HG03097 (cell line): Measurements from ENCODE around the gene MYB.

Experiments
- ATAC-seq: cut with Tn5 transposase; IDR thresholded peaks from one replicate; pipeline ENCODE4 v1.9.1; 2021; ENCODE audit not compliant: unreplicated experiment, low FRiP score

The MYB gene

DNA sequence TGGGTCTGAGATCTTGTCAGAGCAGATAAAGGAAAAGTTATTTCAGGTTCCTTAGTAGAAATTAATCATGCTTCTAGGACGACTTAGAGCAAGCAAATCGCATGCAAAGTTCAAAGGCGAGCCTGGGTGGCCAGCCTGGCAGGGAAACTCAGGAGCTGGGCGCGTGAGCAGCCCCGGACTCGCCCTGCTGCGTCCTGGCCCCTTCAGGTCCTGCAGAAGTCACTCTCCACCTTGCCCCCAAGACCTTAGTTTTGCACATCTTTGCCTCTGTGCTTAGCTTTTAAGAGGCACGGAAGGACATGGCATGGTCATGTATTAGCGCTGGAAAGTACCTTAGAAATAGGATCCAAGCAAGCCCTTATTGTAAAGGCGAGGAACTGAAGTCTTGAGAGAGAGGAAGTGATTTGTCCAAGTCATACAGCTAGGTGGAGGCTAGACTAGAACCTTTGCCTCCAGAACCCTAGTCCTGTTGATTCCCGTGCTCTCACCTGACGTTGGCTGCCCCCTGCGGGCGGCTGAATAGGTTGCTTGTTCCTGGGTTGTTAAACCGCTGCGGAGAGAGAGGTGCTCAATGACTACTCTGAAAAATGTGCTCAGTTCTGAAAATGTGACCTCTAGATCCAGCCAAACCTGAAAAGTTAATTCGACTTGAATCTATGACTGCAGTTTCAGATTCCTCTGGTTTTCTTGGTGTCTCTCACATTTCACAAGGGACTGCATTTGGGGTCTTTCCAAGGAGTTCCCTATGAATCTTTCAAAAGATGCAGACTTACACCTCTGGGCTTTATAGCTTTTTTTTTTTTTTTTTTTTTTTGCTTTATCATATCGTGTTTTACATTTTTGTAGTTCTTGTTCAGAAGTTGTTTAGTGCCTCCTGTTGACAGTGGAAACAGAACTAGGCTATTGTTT, 2.7 kb downstream of the MYB start:
- ATAC-seq: peak; percentile 23

GRCh38 chr6:135185483-135185882, 4.4 kb downstream of the MYB start:
- ATAC-seq: no peak

GRCh38 chr6:135186255-135186654, 5.1 kb downstream of the MYB start:
- ATAC-seq: no peak

GRCh38 chr6:135187372-135187771, 6.3 kb downstream of the MYB start:
- ATAC-seq: no peak

GRCh38 chr6:135188718-135189117, 7.6 kb downstream of the MYB start:
- no peak for ATAC-seq

- no peak for ATAC-seq
These were observed 8.2 kb downstream of the MYB start for GRCh38 chr6:135189344-135189743.

DNA sequence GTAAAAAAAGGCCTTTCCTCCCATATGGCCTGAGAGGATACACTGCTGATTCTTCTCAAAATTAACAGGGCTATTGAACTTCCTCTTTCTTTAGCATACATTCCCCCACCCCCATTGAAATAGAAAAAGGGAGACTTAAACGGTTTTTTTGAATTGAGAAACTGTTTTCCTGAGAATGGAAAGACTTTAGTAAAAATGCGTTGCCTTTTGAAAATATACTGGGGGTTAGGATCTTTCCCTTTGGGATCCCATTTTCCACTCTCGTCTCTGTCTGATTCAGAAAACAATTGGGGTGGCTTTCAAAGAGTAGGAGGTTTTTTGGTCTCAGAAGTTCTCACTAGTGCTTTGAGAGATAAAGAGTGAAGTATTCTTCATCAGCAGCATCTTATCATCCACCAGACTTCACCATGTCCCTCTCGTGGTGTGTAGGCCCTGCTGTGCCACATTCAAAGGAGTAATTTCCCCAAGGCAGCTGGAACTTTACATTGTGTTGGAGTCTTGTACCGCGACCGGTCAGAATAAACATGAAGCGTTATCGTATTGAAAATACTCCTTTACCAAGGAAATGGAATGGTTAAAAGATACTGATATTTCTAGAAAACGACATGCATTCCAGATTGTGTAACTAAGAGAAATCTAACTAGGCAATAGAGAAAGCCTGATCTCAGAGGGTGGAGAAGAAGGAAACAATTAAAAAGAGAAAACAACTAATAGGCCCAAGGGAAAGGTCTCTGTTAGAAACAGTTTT, 10.6 kb downstream of the MYB start:
- no peak for ATAC-seq

DNA sequence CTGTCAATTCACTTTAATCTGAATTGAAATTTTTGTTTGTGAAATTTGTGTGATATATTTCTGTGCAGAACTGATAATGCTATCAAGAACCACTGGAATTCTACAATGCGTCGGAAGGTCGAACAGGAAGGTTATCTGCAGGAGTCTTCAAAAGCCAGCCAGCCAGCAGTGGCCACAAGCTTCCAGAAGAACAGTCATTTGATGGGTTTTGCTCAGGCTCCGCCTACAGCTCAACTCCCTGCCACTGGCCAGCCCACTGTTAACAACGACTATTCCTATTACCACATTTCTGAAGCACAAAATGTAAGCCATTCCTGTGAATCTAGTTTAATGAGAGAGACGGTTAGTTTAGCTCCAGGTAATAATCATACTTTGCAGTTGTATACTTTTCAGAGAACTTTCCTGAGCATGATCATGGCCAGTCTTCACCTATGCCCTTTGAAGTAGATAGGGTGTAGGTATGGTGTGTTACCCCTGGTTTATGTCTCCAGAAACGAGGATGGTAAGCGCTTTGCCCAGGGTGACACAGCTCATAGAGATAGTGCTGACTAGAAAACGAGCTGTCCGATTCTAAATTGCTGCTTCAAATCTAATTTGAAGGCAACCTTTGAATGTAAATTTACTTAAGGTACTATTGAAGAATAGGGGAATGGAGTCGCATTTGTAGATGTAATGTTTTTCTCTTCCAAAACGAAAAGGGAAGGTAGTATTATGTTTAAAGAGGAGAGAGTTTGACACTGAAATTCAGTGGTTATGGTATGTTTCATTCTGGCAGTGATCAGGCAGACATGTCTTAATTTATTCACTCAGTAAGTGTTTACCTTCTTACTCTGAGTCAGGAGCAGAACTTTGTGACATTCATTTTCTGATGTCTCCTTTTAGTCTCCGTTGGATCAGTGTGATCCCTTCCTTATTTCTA, 11.4 kb downstream of the MYB start:
- ATAC-seq: no peak

DNA sequence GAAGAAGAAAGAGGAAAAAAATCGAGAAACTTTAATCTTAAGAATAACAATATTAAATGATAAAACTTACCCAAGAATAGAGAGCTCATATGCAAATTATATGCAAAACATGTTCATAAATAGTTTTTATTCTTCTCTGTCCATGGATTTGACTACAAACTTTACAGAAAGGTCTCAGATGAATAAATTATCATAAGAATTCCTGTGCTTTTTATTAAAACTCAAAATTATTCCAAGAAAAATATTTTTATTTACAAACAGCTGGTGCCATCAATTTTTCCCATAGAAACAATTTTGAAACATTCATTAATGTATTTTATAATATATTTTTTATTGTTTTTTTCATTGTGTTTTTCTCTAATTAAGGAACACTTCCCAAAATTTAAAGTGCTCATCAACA, 12.1 kb downstream of the MYB start:
- no peak for ATAC-seq

- ATAC-seq: no peak
These were observed 13.9 kb downstream of the MYB start for GRCh38 chr6:135195041-135195440.

GRCh38 chr6:135195522-135195921, 14.4 kb downstream of the MYB start:
- ATAC-seq: no peak

- ATAC-seq: no peak
These were observed 15.8 kb downstream of the MYB start for GRCh38 chr6:135196739-135197510.

- no peak for ATAC-seq
These were observed 21.7 kb downstream of the MYB start for GRCh38 chr6:135202836-135203235.

- ATAC-seq: no peak
These were observed 23.8 kb downstream of the MYB start for GRCh38 chr6:135204951-135205350.

DNA sequence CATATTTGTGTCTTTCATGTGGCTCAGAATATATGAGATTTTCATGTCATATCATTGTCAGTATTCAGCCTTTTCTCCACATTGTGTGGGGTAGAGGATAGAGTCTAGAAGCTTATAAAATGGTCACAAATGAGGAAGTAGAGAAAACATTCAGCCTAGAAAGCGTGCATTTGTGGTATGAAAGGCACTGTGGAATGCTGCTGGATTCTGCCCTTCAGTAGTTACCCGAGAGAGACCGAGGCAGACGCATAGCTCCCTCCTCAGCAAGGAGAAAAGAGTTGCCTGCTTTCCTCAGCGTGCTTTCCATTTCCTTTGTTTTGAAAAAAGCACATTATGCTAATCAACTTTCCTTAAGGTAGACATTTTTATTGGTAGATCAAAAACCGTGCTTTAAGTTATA, 28.7 kb downstream of the MYB start:
- ATAC-seq: no peak

DNA sequence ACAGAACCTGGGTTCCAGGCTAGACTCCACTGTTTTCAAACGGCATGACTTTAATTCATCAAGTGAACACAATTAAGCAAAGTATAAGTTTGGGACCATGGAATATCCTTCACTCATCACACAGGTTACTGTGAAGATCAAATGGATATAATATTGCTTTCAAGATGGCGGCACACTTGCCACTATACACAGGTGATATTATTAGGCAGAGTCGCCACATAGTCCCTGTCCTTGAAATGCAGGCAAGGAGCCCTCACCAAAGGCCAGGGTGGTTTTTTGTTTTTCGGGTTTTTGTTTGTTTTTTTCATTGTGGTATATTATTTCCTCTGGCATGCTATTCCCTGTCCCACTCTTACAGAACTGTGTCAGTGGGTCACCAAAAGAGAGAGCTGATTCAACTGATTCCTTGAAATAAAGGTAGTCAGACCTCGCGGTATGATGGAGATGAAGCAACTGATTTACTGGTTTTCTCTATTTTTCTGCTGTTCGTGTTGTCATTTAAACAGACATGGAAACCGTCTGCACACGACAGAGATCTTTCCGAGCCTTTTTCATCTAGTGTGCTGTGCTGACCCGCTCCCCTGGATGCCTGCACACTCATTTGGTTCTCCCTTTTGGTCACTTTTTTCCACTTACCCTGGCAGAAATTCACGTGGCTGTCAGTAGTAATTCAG, 29.7 kb downstream of the MYB start:
- no peak for ATAC-seq

DNA sequence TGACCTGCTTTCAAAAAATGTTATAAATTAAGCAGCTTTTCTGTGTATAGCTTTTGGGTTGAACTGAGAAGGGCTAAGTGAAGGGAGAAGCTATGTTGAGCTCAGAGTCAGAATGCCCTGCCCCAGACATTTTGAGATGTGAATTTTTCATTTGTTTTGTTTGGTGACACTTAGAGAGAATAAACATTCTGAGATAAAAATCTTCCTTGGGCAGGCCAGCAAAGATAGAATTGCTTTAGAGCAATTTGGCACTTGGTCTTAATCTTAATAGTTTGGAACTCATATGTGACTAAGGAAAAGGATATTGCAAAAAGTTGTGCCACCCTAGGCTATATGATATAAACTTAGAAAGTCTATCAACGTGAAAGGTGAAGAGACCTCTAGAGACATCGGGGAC, 30.2 kb downstream of the MYB start:
- no peak for ATAC-seq

DNA sequence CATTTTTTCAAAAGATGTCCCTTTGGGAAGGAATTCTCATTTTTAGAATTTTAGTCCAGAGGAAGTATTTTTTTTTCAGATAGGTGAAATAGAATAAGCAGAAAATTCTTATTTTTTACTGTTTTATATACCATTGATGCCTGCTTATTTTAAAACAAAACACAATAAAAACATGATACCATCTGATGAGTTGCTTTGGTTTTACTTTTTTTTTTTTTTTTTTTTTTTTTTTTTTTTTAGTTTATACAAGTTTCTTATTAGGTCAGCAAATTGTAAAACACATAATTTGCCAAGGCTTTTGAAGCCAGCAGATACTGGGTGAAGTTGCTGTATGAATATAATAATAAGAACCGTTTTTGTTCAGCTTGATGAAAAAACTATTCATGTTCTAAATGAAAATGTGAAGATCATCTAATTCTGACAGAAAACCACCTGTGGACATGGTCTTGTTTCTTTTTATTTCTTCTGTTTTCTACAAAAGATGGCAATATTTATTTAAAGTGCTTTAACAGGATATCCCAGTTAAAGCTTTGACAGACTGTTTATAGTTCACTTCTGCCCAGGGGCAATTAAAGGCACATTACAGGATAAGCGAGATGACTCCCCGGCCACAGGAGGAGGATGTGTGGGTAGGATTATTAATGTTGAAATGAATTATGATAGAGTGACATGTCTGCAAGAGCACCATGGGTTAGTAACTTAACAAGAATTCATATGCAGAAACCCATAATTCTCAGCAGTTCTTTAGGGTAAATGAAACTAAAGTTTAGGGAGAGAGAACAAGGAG, 31.1 kb downstream of the MYB start:
- ATAC-seq: no peak

- ATAC-seq: no peak
These were observed 31.8 kb downstream of the MYB start for GRCh38 chr6:135212935-135213334.
